ENCODE results near the gene PPRC1.

PPRC1 gene

DNA sequence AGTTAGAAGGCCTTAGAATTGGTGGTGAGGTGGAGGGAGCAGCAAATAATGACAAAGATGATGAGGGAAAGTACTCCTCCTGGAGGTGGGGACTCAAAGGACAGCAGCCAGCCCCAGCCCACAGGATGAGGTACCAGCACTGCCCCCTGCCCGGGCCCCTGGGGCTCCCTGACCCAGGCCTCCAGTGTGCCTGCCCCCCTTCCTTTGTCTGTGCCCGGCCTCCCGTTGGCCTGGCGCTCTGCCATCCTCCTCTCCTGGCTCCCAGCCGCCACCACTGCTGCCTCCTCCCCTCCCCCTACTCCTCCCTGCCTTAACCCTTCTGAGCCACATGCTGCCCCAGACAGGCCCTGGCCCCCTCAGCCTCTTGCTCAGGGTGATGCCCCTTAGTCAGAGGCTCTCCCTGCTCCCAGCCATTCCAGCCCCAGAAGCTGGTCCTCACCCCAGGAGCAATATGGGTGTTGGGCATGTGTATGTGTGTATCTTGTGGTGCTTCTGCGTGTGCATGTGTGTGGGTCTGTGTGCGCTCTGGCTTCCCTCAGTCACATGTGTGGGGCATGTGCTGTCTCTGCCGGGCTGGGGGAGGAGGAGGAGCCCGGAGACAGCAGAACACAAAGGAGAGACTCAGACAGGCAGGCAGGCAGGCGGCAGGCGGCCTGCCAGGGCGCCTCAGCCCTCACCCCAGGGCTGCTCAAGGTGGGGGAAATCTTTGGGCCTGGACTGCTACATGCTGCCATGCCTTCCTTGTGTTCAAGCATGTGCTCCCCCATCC is 15.3 kb upstream of the PPRC1 start:
- DNase-seq (ENCODE audit: low read depth in 3 of 3), result peak in 2 of 3 experiments; percentile 42 to 55

DNA sequence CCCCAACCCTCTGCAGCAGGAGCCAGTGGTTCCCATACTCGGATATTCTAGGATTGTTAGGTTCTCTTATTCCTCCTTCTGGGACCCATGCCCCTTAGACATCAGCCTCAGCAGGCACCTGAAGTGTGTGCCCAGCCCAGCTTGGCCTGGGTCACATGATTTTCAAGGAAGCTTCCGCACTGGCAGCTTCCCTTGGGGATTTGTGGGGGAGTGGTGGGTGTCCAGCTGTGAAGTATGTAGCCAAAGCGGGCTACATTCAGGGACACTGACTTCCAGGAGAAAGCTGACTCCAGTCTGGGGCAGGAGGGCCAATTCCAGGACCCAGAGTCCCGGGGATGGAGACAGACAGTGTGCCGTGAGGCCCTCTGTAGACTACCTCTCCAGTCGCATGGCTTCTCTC is 14.0 kb upstream of the PPRC1 start:
- no peak for DNase-seq (ENCODE audit: low read depth in 3 of 3)

DNA sequence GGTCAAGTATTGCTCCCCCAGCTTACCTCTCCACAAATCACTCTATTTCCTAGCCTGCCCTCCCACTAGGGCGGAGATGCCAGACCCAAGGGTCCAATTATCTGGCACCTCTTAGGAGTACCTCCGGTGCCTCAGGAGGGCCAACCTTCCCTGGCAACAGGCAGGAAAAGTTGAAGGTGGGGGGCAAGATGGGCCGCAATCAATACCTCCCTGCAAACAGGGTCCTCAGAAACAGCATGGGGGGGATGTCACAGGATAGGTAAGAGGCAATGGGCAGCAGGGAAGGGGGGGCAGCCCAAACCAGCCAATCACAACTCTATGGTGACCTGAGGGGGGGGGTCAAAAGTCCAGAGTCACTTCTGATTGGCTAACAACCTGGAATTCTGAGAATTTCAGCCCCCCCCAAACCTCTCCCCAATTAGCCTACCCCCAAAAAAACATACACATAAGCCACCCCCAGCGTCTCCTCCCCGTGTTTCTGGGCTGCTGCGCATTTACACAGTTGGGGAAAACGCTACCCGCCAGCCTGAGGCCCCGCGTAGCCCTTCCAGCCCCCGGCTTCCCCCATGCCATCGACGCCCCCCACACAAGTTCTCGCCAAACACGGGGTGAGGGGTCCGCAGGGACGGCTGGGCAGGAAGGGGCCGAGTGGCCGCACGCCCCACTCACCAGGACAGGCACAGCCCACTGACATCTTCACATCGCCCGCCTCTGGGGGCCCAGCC is 13.3 kb upstream of the PPRC1 start:
- DNase-seq (ENCODE audit: low read depth in 3 of 3), result no peak

DNA sequence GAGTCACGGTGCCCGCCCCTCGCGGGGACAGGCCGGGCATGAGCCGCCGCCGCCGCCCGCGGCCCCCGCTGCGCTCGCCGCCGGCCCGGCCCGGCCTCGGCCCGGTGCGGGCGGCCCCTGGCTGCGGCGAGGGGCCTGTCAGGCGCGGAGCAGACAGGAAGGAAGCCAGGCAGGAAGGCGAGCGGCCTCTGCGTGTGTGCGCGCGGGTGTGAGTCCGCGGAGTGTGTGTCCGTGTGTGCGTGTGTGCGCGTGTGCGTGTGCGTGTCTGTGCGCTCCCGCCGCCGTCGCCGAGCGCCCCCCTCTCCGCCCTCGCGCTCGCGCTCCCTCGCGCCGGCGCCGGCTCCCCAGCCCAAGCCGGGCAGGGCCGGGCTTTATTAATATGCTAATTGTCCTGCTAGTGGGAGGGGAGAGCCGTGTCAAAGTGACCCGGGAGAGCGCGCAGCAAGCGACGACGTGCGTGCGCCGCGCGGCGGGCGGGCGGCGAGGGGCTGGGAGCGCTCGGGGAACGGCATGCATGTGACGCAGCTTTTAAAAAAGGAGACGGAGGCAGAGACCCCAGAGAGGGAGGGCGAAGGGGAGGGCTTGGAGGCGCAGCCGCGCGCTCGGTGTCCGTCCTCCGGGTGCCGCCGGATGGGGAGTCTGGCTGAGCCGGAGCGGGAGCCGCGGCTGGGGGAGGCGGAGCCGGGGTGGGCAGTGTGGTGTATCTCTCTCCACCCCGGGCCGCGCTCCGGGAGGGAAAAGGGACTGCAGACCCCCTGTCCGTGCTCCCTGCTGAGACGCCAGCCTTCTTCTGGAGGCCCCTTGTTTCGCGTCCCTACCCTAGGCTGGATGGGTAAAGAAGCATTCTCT is 12.5 kb upstream of the PPRC1 start, which contains the start of gene LDB1:
Gene LDB1, minus strand, starts transcription at position 227 of the 849 bp plus-strand sequence. CDS start 258 bp downstream, outside the sequence.
- peak in 2 of 3 experiments; percentile 29 to 35 for DNase-seq (ENCODE audit: low read depth in 3 of 3)

DNA sequence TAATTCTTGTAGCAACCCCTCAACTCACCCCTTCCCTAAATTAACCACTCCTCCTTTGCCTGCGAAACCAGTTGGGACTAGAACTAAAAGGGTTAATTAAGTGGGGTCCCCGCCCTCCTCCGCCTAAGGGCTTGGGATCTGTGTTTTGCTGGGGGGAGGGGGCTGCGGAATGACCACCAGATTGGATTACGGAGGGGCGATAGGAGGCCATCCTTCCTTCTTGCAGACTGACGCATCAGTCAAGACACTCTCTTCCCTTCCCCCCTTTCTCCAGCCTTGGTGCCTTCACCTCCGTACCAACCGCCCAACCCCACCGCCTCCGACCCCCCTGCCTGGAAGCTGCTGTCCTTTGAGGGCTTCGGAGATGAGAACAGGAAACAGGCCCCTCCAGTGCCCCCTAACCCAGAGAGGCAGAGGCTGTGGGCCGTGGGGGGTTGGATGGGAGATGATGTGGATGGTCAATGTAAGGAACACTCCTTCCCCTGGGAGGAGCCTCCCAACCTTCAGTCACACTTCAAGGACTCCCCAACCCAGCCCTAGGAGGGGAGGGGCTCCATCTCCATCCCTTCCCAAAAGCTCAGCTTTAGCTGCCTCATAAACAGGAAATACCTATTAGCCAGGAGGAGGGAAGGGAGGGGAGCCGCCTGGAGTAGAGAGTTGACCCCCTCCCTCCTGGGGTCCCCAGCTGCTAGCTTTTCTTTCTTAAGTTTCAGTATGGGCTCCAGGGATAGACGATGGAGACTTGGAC is 11.7 kb upstream of the PPRC1 start:
- DNase-seq (ENCODE audit: low read depth in 3 of 3), result no peak

DNA sequence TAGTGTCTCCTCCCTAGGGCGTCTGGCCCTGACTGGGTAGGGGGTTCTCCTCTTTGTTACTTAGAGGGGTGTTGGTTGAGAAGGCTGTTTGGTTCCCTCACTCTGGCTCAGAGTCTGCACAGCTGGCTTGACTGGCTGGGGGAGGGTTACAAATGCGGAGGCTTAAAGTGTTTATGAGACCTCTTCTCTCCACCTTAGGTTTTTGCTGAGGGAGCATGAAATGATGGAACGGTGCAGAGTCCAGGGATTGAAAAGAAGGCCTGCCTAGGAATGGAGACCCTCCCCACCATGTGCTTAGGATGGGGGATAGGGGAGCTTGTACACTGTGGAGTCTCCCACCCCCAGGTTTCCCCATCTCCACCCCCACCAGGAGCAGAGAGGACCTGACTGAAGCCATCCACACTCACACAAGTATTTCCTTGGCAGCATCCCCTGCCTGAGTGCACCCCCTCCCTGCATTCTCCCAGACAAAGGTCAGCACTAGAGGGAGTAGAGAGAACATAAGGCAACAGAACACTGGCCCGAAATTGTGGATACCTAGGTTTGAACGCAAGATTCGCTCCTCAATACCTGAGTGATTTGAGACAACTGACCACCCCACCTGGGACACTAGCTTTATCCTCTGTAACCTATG is 11.0 kb upstream of the PPRC1 start:
- no peak for DNase-seq (ENCODE audit: low read depth in 3 of 3)

DNA sequence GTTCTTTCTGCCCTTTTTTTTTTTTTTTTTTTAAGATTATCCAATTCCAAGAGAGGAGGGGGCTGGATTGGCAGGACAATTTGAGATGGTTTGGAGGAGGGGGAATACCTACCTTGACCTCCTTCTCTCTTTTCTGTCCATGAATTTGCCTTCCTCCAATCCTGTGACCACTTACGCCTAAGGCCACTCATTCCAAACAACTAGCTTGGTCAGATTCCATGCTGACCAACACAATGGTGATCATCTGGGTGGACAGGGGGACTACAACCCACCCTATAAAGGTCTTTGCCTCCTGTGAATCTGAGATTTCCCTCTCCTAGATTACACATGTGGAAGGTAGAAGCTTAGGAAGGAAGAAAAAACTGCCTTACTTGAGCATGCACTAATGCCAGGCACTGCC is 10.4 kb upstream of the PPRC1 start:
- DNase-seq (ENCODE audit: low read depth in 3 of 3), result no peak

DNA sequence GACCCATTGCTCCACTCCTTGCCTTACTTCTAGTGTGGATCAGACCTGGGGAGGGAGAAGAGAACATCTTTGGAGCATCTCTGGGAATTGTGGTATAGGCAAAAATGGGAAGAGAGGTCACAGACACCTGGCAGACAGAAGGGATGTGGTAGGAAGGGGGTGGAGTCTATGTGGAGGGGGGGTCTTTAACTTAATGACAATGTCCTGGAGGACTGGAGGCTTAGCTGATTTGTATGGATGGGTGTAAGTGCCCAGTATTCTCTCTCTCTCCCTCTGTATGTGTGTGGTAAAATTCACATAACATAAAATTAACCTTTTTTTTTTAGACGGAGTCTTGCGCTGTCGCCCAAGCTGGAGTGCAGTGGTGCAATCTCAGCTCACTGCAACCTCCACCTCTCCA is 9.6 kb upstream of the PPRC1 start:
- DNase-seq (ENCODE audit: low read depth in 3 of 3), result no peak

DNA sequence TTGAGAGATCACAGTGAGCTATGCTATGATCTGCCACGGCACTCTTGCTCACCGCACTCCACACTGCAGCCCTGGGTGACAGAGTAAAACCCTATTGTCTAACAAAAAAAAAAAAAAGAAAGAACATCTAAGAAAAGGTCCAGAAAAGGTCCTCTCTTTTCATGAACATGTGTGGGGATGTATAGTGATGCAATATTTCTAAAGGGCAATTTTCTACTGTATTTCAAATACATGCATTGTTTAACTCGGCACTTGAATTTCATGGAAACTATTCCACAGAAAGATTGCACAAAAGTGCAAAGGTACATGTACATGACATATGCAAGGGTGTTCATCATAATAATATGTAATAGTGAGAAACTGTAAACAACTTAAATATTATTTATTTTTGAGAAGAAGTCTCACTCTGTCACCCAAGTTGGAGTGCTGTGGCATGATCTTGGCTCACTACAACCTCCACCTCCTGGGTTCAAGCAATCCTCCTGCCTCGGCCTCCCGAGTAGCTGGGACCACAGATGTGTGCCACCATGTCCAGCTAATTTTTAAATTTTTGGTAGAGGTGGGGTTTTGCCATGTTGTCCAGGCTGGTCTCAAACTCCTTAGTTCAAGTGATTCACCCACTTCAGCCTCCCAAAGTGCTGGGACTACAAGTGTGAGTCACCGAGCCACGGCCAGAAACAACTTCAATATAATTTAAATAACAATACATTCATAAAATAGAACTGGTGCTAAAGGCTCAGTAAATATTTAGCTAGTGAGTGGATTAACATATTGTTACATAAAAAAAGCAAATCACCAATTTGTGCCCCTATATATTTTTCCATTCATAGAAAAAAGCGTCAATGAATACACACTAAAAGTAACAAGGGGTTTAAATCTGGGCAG is 1.3 kb upstream of the PPRC1 start:
- DNase-seq (ENCODE audit: low read depth in 3 of 3), result no peak

DNA sequence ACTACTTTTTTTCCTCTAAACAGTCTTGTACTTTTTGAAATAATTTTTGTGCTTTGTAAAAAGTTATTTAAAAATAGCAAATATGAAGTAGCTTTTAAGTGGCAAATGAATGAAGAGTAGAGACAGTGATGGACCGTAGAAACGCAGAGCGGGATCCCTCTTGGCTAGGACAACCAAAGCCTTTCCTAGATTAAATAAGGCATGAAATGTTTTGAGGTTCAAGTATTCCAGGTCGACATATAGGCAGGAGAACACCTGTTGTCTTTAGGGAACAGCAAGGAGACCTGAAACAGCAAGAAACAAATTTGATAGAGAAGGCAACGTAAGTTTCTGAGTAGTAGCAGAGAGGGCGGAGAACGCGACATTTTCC is 662 bp upstream of the PPRC1 start:
- no peak for DNase-seq (ENCODE audit: low read depth in 3 of 3)

DNA sequence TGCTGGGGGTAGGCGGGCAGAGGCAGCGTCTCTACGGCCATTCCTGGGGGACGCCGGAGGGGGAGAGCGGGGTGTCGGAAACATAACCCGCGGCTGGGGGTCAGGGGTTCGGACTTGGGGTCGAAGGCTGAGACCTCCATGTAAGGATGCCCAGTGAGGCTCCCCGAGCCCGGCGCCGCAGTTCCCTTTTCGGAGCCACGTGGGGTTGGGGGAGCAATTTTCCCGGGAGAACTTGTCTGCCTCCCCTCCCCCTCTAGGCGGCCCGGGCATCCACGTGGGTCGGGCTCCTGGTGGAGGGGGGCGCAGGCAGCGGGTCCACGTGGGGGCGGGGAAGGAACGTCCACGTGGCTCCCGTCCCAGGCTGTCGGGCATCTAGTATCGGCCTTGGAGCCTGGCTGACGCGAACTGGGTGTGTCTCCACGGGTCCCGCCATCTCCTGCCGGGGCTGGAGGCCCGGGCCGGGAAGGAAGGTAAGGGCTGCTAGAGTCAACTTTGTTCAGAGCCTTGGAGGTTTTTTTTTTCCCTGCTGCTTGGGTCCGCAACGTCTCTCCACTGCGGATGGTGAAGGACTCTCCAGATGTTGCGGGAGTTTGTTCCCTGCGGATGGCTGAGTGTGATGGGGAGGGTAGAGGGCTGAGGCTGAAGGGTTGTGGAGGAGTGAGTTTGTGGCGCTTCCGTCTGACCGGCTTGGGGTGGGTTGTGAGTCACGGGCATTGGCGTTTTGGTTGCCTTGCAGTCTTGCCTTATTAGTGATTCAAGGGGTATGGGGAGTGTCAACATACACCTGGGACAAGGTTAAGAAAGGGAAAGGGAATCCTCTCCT is 744 bp downstream of the PPRC1 start:
- DNase-seq (ENCODE audit: low read depth in 3 of 3), result peak in 2 of 3 experiments; percentile 59 to 67

DNA sequence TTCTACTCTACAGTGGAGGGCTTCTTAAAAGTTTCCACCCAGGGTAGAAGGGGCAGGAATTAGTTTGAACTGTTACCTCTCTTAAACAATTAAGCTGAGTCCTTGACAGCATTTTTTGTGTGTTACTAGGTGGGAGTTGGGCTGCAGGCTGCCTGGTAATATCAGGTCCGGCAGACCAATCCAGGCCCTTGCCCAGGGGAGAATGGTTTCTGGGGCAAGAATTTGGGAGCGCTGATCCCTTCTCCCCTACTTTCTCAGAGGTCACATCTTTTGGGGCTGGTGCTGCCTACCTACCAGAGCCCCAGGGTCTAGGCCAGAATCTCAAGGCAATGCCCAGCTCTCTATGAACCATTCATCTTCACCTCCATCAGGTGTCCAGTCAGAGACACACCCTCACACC is 1.6 kb downstream of the PPRC1 start:
- no peak for DNase-seq (ENCODE audit: low read depth in 3 of 3)

DNA sequence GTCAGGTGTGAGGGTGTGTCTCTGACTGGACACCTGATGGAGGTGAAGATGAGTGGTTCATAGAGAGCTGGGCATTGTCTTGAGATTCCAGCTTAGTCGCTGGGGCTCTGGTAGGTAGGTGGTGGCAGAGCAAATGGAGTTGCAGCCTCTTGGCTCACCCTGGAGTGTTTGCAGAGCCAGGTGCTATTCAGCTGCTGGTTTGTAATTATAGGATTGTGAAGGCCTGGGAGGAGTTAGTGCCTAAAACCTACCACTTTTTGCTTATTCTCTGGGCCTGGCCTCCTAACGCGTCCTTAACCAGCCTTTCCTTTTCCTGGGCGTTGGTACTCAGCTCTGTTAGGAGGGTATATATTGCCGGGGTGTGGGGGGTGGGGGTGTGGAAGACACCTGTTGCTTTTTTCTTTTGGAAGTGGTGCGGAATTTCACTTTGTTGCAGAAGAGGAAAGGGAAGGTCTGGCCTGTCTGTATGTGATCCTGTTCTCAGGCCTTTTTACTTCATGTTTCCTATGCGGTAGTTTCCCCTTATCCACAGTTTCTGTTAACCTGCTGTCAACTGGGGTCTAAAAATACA is 3.2 kb downstream of the PPRC1 start:
- no peak for DNase-seq (ENCODE audit: low read depth in 3 of 3)

DNA sequence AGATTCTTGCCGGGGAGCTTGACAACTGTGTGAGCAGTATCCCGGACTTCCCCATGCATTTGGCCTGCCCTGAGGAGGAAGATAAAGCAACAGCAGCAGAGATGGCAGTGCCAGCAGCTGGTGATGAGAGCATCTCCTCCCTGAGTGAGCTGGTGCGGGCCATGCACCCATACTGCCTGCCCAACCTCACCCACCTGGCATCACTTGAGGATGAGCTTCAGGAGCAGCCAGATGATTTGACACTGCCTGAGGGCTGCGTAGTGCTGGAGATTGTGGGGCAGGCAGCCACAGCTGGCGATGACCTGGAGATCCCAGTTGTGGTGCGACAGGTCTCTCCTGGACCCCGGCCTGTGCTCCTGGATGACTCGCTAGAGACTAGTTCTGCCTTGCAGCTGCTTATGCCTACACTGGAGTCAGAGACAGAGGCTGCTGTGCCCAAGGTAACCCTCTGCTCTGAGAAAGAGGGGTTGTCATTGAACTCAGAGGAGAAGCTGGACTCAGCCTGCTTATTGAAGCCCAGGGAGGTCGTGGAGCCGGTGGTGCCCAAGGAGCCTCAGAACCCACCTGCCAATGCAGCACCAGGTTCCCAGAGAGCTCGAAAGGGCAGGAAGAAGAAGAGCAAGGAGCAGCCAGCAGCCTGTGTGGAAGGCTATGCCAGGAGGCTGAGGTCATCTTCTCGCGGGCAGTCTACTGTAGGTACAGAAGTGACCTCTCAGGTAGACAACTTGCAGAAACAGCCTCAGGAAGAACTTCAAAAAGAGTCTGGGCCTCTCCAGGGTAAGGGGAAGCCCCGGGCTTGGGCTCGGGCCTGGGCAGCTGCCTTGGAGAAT is 6.7 kb downstream of the PPRC1 start:
- no peak for DNase-seq (ENCODE audit: low read depth in 3 of 3)

DNA sequence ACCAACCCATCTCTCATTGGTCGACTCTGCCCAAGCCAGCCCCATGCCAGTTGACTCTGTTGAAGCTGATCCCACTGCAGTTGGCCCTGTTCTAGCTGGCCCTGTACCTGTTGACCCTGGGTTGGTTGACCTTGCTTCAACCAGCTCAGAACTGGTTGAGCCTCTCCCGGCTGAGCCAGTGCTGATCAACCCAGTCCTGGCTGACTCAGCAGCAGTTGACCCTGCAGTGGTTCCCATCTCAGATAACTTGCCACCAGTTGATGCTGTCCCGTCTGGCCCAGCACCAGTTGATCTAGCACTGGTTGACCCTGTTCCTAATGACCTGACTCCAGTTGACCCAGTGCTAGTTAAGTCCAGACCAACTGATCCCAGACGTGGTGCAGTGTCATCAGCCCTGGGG is 7.4 kb downstream of the PPRC1 start:
- DNase-seq (ENCODE audit: low read depth in 3 of 3), result no peak

DNA sequence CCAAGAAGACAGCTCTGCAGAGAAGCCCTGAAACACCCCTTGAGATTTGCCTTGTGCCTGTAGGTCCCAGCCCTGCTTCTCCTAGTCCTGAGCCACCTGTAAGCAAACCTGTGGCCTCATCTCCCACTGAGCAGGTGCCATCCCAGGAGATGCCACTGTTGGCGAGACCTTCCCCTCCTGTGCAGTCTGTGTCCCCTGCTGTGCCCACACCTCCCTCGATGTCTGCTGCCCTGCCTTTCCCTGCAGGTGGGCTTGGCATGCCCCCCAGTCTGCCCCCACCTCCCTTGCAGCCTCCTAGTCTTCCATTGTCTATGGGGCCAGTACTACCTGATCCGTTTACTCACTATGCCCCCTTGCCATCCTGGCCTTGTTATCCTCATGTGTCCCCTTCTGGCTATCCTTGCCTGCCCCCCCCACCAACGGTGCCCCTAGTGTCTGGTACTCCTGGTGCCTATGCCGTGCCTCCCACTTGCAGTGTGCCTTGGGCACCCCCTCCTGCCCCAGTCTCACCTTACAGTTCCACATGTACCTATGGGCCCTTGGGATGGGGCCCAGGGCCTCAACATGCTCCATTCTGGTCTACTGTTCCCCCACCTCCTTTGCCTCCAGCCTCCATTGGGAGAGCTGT is 8.2 kb downstream of the PPRC1 start:
- DNase-seq (ENCODE audit: low read depth in 3 of 3), result no peak

DNA sequence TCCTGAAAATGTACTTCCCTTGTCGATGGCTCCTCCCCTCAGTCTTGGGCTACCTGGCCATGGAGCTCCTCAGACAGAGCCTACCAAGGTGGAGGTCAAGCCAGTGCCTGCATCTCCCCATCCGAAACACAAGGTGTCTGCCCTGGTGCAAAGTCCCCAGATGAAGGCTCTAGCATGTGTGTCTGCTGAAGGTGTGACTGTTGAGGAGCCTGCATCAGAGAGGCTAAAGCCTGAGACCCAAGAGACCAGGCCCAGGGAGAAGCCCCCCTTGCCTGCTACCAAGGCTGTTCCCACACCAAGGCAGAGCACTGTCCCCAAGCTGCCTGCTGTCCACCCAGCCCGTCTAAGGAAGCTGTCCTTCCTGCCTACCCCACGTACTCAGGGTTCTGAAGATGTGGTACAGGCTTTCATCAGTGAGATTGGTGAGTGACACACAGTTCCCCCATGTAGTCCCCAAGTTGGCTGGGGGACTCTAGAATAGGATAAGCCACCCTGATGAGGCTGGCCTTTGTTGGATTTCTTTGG is 8.8 kb downstream of the PPRC1 start:
- no peak for DNase-seq (ENCODE audit: low read depth in 3 of 3)
